Measurements from ENCODE around the gene PYGM. TPM values are rescaled to one million over a fixed set of nuclear protein-coding genes. Genes with fewer than 3 reads are reported as not detected.
A peak's percentile ranks its signal among the peaks of the same experiment; 100 is the strongest.

PYGM gene
- 0.64 and 1.7 TPM in 2 replicates for total RNA-seq

- peak; percentile 58 for DNase-seq (ENCODE audit: low read depth)
- no peak within 1 kb of the TSS for H3K4me3 ChIP-seq (ENCODE audit: low read depth, low read length)
- TF ChIP-seq, protein P1, sequence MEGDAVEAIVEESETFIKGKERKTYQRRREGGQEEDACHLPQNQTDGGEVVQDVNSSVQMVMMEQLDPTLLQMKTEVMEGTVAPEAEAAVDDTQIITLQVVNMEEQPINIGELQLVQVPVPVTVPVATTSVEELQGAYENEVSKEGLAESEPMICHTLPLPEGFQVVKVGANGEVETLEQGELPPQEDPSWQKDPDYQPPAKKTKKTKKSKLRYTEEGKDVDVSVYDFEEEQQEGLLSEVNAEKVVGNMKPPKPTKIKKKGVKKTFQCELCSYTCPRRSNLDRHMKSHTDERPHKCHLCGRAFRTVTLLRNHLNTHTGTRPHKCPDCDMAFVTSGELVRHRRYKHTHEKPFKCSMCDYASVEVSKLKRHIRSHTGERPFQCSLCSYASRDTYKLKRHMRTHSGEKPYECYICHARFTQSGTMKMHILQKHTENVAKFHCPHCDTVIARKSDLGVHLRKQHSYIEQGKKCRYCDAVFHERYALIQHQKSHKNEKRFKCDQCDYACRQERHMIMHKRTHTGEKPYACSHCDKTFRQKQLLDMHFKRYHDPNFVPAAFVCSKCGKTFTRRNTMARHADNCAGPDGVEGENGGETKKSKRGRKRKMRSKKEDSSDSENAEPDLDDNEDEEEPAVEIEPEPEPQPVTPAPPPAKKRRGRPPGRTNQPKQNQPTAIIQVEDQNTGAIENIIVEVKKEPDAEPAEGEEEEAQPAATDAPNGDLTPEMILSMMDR (IDR thresholded peaks at IDR 0.05; ENCODE audit: insufficient read depth, low read depth, low read length): no peak
Observed at GRCh38 chr11:64759722-64760719, at the start of gene PYGM. PYGM (minus strand) TSS chr11:64759974; CDS start chr11:64759898, 76 bp downstream.

GRCh38 chr11:64805481-64805880 is 45.7 kb upstream of the PYGM start:
- no peak for DNase-seq (ENCODE audit: low read depth)
- no peak overlapping the region for H3K4me3 ChIP-seq (ENCODE audit: low read depth, low read length)
- TF ChIP-seq, protein P1 (IDR thresholded peaks at IDR 0.05; ENCODE audit: insufficient read depth, low read depth, low read length): no peak

DNA sequence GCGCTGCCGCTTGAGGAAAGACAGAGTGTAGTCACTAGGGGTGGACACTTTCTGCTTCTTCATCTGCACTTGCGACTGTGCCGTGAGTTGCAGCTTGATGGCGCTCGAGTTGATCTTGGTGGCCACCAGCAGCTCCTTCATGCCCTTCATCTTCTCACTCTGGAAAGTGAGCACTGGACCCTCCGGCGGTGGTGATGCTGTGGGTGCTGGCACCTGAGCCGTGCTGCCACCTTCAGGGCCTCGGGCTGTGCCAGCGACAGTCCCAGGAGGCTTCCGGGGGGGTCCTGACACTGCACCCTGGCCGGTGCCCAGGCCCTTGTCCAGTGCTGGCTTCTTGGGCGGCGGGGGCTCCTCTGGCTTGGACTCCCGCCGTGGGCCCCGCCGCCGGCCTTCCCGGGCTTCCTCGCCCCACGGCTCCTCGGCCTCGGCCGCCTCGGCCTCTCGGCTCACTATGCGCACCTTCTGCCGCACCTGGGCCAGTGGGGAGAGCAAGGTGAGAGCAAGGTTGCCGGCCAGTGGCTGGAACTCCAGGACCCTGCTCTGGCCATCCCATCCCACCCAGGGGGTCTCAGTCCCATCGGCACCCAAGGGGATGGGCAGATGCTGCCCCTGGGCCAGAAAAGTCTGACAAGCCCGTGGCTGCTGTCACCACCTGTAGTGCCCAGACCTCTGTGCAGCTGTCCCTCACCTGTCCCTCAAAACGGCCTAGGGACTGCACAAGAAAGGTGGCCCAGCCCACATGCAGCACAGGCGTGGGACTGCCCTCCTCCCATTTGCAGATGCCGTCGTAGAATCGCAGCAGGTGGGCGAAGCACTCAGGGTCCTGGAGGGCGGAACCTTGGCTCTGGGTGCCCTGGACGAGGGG is 44.8 kb upstream of the PYGM start:
- no peak for DNase-seq (ENCODE audit: low read depth)
- TF ChIP-seq, protein P1 (IDR thresholded peaks at IDR 0.05; ENCODE audit: insufficient read depth, low read depth, low read length): no peak
- no peak overlapping the region for H3K4me3 ChIP-seq (ENCODE audit: low read depth, low read length)

GRCh38 chr11:64803846-64804345 is 44.1 kb upstream of the PYGM start:
- TF ChIP-seq, protein P1 (IDR thresholded peaks at IDR 0.05; ENCODE audit: insufficient read depth, low read depth, low read length): no peak
- H3K4me3 ChIP-seq (ENCODE audit: low read depth, low read length): peak overlapping the region; percentile 76
- no peak for DNase-seq (ENCODE audit: low read depth)

DNA sequence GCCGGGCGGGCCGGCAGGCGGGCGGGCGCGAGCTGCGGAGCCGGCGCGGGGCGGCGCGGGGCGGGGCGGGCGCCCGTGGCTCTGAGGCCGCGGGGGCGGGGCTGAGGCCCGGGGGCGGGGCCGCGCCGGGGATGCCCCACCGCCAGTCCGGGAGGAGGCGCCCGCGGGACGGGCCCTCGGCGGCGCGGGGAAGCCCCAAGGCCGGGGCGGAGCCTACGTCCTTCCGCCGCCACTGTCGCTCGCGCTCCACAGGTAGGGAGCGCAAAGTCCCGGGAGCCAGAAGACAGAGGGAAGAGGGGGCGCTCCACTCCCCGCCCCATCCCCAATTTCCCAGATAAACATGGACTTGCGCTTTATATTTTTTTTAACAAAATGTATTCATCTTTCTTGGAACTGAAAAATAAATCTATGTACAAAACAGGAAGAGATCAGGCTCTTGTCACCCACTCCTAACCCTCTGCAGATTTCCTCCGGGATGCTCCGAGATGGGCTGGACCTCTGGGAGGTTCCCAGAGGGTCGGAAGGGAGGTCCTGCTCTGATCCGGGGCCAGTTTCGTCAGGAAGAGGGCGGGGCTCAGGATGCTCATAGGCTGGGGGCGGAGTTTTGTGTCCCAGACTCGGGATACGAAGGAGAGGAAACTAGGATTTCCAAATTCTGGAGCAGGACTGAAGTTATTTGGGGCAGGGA is 43.5 kb upstream of the PYGM start, which contains the start of gene MAP4K2:
Gene MAP4K2 (minus strand): TSS at position 57 of the 688 bp plus-strand sequence. CDS start 65 bp downstream, outside the sequence.
- peak; percentile 83 for DNase-seq (ENCODE audit: low read depth)
- TF ChIP-seq, protein P1 (IDR thresholded peaks at IDR 0.05; ENCODE audit: insufficient read depth, low read depth, low read length): no peak

More for the DNA sequence above, 43.5 kb upstream of the PYGM start, which contains the start of gene MAP4K2:
- H3K4me3 ChIP-seq (ENCODE audit: low read depth, low read length): peak within 1 kb of the TSS; percentile 76

Data from fibroblast of villous mesenchyme (primary cell).